Measurements from ENCODE around the gene DPP10.

DPP10 gene

DNA sequence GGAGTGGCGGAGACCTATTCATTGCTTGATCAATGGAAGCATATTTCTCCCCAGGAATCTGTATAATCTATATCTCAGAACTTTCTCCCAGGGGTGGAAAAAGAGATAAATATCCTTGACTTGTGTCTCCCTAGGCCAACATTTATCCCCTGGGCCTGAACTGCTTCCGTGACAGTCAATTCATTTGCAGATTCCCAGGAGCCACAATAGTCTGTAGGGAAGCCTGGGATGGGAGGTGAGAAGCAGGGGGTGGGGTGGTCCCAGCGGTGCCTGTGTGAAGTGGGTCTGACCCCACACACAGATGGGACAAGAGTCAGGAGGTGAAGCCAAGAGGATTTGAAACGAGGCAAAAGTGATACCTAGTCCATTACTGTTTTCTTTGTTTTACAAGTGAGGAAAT, 166.8 kb downstream of the DPP10 start:
- no peak for DNase-seq (ENCODE audit: low read depth)

DNA sequence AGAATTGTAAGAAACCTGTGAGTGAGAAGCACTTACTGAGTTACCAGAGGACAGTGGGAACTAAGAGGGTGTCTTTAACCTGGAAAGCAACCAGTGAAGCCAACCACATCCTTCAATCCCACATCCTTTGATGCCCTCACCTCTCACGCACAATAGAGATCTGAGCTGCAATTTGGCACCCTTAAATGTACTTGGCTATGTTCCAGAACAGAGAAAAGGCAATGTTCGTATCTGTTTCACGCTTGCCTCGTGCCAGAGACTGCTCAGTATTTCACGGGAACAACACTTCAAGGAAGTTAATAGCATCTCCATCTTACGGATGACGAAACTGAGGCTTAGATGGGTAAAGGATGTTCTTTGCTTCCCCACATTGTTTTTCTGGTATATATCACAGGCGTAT, 167.4 kb downstream of the DPP10 start:
- DNase-seq (ENCODE audit: low read depth): no peak

DNA sequence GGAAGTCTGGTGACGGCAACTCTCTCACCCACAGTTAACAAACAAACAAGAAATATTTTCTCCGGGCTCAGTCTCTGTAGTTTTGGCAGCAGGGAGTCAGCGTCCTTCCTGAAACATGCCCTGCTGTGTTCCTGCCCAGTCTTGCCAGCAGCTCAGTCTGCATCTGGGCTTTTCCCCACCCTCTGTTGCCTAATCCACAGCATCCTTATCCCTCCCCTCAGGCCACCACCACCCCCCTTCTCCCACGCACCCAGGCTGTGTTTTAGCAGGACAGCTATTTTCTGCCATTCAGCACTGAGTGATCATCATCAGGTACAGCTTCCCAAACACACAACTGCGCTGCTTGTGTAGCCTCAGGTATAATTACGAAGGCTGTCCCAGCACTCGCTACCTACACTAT, 168.2 kb downstream of the DPP10 start:
- DNase-seq (ENCODE audit: low read depth): no peak

DNA sequence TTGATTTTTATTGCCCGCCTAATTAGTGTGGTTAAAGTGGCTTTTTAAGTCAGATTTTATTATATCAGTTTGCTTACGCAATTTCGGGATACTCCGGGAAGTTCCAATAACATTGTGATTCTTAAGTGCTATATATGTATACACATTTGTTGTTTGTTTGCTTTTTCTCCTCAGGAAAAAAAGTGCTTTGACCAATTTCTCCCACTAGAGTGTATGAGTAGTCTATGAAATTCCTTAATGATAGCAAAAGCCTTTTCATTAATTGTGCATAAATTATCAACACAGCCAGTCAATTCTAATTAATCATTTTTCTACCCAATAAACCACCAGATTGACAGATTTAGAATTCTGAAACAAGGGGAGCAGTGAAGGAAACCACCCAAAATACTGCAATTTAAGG, 172.2 kb downstream of the DPP10 start:
- DNase-seq (ENCODE audit: low read depth): no peak

DNA sequence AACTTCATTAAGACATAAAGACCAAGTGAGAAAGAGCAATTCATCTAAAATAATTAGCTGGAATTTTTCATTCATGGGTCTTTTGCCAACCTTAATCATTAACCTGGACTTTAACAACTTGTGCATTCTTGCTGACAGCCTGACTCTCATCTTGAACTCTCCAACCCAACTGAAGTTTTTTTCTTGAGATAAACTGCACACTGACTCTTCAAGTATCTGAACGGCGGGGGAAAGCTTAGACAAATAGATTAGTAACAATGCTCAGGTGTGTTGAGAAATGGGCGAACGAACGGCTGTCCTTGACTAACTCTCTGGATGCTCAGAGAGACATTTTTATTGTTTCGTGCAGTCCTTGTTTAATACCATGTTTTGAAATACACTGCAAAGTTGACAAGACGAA, 186.0 kb downstream of the DPP10 start:
- DNase-seq (ENCODE audit: low read depth): no peak

DNA sequence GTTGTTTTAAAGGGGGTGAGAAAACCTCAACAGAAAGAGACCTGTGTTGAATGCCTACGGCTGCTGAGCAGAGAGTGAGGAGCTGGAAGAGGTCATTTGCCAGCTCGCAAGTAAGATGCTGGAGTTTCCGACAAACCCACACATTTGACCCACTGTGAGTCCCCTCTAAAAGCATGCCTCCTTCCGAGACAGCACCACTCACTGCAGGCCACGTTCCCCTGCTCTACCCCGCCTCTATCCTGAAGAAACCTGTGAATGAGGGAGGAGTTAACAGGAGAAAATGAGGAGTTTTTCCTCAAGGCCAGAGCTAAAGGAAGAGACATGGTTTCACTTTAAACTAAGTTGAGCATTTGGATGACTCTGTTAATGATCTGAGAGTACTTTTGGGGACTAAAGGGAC, 188.7 kb downstream of the DPP10 start:
- no peak for DNase-seq (ENCODE audit: low read depth)

DNA sequence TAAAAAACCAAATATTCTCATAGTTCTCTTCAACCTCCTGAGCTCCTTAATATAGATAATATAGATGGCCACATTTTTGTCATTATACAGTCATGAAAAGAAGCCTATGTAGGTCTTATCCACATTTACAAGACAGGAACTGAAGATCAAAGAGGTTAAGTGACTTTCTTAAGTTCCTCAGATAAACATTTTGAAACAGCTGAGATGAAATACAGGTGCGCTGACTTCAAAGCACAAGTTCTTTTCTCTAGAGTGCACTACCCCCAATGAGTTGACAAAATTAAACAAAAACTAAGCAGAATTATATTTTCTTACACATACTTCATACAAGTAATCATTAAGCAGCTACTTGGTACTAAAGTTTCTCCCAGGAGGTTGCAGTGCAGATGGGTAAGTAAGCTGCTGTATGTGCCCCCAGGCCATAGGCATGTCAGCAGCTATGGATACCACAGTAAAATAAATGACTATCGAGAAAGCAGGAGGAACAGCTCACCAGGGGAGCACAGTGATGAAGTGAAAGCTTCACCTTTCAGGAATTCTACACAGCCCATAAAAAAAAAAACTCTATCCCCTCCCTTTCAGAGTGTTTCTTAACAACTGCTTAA, 199.8 kb downstream of the DPP10 start:
- DNase-seq (ENCODE audit: low read depth): no peak

DNA sequence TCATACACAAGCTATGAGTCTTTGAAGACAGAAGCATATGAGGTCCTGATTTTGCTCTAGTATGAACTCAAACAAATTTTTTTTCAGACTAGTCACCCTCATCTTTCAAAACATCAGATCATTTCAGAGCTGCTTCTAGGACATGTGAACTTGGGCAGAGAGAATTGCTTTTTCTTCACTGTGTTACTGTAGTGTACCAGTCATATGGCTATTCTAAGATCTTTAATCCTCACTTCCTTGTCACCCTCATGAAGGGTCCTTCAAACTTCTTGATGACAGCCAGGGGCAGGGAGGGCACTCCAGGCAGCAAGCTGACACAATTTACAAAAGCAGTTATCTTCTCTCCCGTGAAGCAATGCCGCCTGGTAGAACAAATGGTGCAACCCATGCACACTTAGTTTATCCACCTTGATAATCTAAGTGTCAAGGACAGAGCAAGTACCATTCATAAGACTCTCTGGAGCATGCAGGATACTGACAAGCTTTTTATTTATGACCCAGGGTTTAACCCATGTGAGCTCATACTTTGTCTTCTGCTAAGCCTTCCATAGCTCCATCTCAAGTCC, 200.6 kb downstream of the DPP10 start:
- no peak for DNase-seq (ENCODE audit: low read depth)

DNA sequence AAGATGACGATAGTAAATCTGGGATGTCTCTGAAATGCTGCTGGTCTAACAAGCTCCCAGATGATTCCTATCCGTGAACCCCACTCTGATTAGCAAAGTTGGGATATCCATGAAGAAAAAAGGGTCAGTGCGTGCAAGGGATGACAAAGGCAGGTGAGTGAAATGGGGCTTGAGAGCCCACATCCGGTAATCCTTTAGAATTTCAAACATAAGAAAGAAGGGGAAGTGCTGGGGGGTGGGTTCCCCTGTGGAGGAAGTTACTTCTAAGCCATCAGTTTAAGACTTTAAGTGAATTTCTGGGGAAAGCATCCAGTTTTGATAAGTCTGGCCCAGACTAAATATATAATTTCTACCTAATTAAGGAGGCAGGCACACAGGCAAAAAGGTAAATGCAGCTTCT, 209.5 kb downstream of the DPP10 start:
- DNase-seq (ENCODE audit: low read depth): no peak

DNA sequence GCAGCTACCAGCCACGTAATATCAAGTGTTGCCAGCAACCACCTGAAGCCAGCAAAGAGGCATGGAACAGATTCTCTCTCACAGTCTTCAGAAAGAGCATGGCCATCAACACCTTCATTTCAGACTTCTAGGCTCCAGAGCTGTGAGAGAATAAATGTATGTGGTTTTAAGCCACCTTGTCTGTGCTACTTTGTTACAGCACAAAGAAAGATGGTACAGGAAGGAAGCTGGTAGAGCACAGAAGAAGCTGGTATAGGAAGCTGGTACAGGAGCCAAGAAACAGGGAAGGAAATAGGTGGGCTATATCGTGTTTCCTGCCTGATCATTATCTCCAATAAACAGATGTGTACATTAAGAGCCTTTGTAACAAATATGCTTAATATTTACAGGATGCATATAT, 217.4 kb downstream of the DPP10 start:
- DNase-seq (ENCODE audit: low read depth): no peak

DNA sequence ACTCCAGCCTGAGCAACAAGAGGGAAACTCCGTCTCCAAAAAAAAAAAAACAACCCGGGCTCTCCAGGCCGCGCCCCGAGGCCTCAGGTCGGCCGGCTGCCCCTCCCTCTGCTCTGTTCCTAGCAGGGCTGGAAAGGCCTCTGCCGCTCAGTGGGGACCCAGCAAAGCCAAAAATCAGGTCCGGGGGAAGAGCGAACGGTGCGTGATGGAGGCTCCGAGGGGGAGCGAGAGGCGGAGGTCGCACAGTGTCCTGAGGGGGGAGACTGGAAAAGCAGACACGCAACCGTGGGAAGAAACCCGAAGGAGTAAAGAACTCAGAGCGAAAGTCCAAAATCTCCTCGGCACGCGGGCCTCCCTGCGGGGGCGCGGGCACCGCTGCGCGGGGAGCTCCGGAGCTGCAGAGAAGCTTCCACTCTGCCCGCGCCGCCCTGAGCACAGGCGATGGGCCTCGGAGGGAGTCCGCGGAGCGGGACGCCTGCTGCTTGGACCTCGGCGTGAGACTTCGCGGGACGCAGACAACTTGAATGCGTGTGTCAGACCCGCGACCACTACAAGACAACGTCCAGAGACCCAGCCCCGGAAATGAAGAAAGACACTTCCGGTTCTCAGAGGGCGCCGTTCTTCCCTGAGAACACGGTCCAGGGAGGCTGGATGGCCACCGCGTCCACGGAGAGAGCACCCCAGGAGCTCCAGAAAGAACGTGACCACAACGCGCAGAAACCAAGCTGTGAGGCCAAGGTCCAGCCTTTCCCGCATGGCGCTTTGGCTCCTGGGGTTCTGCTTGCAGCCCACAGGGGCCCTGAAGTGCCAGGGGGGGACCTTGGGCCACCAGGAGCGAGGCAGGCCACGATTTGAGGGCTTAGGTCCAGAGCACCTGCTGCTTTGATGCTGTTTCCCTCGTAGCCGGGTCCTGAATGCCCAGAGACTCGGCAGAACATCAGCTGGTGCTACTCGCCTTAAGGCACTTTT, 219.8 kb downstream of the DPP10 start:
- DNase-seq (ENCODE audit: low read depth): no peak

DNA sequence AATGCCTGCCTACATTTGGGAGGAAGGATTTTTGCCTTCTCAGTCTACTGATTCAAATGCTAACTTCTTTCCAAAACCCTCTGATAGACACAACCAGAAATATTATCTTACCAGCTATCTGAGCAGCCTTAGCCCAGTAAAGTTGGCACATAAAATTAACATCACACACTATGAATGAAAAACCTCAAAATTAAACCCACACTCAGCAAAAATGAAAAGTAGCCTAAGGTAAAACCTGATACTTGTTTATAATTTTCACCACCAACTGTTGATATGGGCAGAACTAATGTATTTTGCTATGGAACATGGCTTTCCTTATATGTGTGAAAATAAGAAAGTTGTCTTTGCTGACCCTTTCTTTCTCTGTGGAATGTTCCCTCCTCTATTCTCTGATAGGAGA, 226.0 kb downstream of the DPP10 start:
- no peak for DNase-seq (ENCODE audit: low read depth)

DNA sequence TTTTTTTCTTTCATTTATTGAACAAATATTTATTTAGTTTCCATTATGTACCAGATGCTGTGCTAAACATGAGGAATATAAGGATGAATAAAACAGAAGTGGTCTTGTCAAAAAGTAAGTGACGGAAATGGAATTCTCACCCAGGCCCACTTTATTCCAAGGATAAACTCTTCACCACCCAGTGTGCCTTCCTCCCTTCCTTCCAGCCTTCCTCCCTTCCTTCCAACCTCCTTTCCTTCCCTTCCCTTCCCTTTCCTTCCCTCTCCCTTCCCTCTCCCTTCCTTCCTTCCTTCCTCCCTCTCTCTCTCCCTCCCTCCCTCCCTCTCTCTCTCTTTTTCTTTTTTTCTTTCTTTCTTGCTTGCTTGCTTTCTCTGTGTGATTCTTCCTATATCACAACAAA, 240.8 kb downstream of the DPP10 start:
- DNase-seq (ENCODE audit: low read depth): no peak

DNA sequence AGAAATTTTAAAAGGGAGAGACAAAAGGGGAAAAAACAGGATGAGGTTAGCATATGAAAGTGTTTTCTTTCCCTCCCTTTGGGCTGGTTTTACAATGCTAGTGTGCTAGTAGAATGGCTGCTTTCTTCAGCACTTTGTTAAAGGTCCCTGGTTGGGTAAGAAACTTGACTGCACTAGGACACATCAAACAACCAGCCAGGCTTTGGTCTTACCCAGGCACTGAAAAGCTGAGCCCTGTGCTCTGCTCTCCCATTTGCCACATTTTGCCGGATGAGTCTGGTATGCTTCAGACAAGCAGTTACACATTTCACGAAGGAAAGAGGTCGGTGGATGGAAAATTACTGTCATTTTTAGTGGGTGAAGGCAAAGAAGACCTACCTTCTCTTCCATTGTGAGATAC, 242.0 kb downstream of the DPP10 start:
- no peak for DNase-seq (ENCODE audit: low read depth)

DNA sequence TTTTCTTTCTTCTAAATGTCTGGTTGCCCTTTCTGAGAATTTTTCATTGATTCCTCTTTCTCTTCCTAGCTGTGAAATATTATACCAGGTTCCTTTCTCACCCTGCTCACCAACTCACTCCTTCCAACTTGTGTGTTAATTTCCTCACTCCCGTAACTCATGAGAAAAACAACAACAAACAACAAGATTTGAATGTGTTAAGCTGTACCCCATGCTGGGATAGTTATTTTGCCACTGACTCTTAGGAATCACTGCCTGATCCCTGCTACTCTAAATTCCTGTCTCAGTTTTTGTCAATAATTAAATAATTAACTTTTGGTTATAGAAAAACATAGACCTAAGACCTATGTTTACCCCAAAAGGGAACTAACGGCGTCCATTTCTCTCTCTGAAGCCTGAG, 242.7 kb downstream of the DPP10 start:
- no peak for DNase-seq (ENCODE audit: low read depth)

DNA sequence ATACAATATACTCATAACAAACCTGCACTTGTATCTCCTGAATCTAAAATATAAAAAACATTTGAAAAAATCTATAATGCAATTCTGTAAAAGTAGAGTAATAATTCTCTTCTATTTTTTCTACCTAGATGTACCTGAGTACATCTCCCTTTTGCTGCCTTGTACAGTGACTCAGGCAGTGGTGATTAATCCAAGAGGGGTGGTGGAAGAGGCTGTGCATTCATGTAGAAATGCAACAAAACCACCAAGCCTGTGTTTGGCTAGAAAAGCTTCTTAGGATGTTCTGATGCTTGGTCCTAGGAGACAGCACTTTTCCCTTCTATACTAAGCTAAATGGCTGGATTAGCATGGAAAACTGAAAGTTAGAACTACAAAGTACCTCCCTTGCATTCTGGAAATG, 245.8 kb downstream of the DPP10 start:
- no peak for DNase-seq (ENCODE audit: low read depth)

DNA sequence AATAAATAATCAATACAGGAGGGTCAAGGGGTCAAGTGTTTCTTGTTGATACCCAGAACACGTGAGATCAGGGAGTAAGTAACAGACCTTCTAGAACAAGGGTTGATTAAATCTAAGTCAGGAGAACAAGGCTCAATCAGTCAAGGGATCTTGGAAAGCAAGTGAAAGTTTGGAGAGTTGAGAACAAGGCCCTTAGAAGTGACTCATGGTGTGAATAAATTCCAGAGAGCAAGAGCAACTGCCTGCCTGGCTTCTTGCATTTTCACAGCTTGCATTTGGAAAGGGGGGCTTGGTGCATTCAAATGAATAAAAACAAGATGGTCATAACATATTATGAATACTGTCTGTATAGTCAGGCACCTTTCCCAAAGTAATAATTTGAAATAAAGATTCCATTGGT, 256.1 kb downstream of the DPP10 start:
- no peak for DNase-seq (ENCODE audit: low read depth)

DNA sequence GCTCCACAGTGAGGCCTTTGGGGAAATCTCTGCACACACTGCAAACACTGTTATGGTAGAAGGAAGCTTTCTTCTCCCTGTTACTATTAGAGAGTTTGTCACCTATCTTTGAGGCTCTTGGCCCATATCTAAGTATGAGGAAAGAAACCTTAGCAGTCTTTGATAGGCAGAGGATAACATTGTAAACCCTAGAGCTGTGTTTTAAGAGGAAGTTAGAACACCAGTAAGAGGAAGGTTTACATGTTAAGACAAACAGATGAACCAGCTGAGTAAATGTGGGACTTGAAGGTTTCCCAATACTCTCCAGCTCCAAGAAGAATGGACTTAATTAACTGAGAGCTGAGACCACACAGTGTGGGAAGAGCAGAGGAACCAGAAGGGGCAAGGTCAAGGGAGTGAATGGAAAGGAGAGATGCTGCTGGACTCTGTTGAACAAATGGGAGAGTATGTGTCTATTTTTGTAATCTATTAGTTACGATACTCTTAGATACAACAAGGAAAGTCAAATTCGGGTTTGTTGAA, 257.0 kb downstream of the DPP10 start:
- no peak for DNase-seq (ENCODE audit: low read depth)

DNA sequence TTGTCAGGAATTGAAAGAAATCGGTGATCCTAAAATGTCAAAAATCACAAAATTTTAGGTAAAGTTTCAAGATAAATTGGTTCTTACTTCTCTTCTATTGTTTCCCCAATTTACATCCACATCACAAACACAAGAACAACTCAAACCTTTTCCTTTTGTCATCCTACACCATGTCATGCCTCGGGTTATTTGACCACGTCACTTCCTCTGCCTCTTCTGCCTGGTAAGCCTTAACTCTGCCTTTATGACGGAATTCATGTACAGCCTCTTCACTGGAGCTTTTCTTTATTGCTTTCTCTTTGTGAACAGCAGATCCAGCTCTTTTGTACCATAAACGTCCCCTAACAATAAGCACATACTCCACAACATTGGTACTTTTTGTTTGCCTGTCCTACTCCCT, 258.0 kb downstream of the DPP10 start:
- no peak for DNase-seq (ENCODE audit: low read depth)

DNA sequence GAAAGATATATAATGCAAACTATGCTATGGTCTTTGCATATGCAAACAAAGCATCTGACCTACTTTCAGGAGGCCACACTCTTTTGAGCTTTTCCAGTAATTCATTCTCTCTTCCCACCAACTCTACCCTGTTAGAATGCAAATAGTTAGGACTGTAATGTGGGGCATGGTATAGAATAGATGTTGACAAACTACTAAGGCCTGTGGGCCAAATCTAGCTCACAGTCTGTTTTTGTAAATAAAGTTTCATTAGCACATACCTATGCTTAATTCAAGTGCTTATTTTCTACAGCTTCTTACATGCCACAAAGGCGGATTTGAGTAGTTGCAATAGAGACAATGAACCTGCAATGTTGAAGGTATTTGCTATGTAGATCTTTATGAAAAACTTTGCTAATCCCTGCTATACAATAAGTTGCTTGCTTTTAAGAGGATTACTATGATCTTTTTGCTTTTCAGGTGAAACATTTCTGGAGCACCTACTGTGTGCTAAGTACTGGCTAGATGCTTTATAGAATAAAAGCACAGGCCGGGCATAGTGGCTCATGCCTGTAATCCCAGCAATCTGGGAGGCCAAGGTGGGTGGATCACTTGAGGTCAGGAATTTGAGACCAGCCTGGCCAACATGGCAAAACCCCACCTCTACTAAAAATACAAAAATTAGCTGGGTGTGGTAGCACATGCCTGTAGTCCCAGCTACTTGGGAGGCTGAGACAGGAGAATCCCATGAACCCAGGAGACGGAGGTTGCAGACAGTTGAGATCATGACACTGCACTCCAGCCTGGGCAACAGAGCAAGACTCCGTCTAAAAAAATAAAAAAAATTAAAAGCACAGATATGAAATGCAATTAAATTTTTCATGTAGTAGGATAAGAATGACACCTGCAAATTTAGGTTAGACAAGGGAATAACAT, 267.8 kb downstream of the DPP10 start:
- no peak for DNase-seq (ENCODE audit: low read depth)

DNA sequence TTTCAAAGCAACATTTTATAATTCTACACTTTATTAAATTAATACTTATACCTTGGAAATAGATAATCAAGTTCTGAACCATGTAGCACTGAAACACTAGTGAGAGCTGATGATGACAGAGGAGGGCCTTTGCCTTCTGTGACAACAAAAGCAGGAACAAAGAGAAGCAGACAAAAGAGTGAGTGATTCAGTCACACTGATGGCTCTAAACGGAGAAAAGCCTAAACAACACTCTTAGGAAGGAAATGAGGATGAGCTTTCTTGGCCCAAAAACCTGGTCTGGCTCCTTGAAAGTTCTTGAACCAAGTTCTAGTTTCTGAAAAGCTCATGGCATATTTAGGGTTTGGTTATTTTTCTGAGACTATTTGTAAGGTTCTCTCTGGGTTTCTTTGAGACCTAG, 271.9 kb downstream of the DPP10 start:
- no peak for DNase-seq (ENCODE audit: low read depth)

DNA sequence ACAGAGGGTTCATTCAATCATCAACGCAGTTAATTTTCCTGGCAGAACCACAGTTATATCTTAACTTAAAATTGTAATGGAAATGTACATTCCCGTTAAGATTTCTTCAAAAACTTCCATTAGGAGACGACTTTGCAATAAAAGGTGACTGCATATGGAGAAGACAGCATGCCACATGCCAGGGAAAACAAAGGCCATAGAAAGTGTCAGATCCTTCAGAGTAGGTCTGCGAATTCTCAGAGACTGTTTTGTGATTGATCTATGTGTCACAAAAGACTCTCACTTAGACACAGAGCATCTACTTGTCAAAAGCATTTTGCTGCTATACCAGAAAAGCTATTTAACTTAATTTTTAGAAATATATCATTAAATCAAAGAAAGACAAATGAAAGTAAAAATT, 274.6 kb downstream of the DPP10 start:
- DNase-seq (ENCODE audit: low read depth): no peak

Measured in EH (cell line).